ENCODE measurements around the gene ESPNL. TPM values are rescaled to one million over a fixed set of nuclear protein-coding genes. Genes with fewer than 3 reads are reported as not detected.
"Not testable (repeated sequence)": the region's sequence is repeated elsewhere in the genome, so short reads cannot be mapped to it uniquely, and the experiment has no call there.

The ESPNL gene
- total RNA-seq, 1 donor from 2014 or later: under 0.01 TPM

DNA sequence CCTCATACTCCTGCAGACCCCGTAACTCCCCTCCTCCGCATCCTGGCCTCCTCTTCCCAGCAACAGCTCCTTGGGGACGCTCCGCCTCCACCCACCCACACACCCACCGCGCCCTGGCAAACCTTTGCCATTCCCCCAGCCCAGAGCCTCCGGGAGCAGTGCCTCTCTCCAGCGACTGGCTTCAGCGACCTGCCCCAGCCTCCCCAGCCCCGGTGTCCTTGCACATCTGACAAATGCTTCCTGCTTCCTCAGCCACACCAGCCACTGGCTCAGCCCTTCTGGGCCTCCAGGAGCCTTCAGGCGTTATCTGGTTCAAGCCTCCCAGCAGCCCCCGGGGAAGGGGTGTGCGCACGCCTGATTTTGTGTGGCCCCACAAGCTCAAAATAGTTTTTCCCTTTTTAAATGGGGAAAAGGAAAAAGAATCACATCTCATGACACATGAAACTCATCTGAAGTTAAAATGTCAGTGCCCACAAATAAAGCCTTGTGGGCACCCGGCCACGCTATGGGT, 14.2 kb downstream of the ESPNL start:
- no peak for DNase-seq (ENCODE audit: low read depth, low spot score)

DNA sequence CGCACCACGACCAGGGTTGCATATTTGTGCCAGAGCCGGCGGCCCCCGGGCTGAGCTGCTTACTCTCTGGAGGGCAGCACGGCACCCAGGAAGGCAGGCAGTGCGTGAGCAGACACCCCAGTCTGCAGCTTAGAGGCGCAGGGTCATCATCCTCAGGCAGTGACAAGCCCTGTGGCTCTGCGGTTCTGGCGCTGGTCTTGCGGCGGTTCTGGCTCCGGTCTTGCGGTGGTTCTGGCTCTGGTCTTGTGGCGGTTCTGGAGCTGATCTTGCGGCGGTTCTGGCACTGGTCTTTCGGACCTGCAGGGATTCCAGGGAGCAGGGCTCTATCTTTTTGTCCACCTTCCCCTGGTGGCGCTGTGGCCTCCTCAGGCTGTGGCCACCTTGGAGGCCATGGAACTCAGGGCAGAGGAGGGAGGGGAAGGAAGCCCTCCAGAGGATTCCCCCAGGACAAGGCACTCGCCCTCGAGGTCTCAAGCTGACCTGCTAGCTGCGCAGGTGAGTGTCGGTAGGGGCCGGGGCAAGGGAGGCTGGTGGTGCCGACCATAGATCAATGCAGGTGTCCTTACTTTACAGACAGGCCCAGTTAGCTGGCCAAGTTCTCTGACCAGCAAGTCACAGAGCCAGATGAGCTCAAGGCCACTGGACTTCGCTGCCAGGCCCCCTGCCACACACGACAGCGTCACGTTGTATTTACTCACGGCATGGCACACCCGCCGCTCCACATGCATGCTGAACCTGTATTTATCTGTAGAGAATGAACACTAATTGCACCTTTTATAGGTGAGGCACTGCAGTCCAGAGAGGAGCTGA, 14.9 kb downstream of the ESPNL start:
- no peak for DNase-seq (ENCODE audit: low read depth, low spot score)

DNA sequence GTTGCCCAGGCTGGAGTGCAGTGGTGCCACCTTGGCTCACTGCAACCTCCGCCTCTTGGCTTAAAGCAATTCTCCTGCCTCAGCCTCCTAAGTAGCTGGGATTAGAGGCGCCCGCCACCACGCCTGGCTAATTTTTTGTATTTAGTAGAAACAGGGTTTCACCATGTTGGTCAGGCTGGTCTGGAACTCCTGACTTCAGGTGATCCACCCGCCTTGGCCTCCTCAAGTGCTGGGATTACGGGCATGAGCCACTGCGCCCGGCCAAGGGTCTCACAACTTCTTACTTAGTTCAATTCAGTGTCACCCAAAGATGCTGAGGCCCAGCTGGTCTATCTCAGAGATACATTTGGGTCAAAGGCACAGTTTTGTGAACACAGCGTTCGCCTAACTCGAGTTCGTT, 15.6 kb downstream of the ESPNL start:
- not testable (repeated sequence) for DNase-seq (ENCODE audit: low read depth, low spot score)

GRCh38 chr2:238116298-238117198, 16.4 kb downstream of the ESPNL start:
- no peak for DNase-seq (ENCODE audit: low read depth, low spot score)

GRCh38 chr2:238117199-238118154, 17.3 kb downstream of the ESPNL start:
- DNase-seq (ENCODE audit: low read depth, low spot score): no peak

GRCh38 chr2:238119756-238120462, 19.8 kb downstream of the ESPNL start:
- no peak for DNase-seq (ENCODE audit: low read depth, low spot score)

GRCh38 chr2:238120463-238121298, 20.5 kb downstream of the ESPNL start:
- DNase-seq (ENCODE audit: low read depth, low spot score): no peak

DNA sequence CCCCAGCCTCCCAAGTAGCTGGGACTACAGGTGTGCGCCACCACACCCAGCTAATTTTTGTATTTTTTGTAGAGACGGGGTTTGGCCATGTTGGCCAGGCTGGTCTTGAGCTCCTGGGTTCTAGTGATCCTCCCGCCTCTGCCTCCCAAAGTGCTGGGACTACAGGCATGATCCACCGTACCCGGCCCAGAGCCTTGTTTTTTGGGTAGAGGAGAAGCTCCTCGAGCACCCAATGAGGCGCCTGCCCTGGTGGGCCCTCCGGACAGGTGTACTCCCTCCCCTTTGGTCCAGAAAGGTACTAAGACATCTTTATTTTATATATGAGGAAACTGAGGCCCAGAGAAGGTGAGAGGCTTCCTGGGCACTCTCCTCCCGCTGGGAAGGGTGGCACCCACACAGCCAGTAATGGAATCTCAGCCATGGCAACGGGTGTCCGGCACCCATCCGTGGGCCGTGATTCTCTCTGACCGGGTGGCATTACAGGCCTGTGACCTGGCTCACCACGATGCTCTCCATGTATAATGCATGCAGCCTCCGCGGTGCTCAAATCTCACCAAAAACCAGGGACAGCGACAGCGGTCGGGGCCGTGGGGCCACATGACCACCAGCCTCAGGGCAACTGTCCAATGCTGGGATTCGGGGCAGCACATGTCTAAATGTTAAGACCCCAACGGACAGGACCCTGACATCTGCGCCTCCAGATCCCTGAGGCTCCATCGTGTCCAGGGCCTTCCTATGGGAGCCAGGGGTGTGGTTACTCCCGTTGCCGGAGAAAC, 21.6 kb downstream of the ESPNL start:
- no peak for DNase-seq (ENCODE audit: low read depth, low spot score)

DNA sequence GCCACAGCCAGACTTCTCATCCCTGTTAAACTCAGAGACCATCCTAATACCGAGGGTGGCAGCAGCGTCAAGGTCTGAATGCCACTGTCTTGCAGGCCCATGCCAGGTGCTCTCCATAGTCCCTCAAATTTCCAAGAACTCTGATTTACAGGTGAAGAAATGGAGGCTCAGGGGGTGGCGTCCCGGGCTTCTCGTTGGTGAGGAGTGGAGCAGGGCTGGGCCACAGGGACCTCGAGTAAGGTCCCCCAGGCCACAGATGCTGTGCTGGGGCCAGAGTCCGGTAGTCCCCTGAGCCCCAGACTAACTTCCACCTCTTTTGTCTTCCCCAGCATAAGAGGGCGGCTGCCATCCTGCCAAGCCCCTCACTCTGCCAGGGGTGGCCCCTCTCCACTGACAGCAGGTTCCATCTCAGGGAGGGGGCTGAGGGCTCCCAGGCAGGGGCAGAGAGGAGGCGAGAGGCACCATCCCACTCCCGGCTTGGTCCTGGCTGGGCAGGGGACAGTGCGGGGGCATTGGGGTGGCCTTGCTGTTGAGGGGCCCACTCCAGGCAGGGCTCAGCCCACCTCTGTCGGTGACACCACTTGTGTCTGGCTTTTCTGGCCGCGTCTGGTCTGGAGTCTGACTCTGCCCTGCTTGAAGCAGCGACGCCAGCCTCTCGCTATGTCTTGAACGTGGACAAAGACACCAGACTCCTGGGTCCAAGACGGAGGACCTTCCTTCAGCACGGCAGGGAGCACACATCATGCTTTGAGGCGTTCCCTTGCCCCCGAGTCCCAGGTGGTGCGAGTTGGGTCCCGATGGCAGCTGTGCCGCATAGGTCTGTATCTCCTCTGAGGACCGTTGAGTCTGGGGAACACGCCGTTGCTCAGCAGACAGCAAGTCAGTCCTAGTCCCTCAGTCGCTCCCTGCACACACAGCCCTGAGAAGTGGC, 22.4 kb downstream of the ESPNL start:
- DNase-seq (ENCODE audit: low read depth, low spot score): no peak

- DNase-seq (ENCODE audit: low read depth, low spot score): no peak
Measured at GRCh38 chr2:238123218-238123971, 23.3 kb downstream of the ESPNL start.

GRCh38 chr2:238123991-238124470, 23.9 kb downstream of the ESPNL start:
- DNase-seq (ENCODE audit: low read depth, low spot score): no peak

GRCh38 chr2:238124488-238125126, 24.5 kb downstream of the ESPNL start:
- no peak for DNase-seq (ENCODE audit: low read depth, low spot score)

DNA sequence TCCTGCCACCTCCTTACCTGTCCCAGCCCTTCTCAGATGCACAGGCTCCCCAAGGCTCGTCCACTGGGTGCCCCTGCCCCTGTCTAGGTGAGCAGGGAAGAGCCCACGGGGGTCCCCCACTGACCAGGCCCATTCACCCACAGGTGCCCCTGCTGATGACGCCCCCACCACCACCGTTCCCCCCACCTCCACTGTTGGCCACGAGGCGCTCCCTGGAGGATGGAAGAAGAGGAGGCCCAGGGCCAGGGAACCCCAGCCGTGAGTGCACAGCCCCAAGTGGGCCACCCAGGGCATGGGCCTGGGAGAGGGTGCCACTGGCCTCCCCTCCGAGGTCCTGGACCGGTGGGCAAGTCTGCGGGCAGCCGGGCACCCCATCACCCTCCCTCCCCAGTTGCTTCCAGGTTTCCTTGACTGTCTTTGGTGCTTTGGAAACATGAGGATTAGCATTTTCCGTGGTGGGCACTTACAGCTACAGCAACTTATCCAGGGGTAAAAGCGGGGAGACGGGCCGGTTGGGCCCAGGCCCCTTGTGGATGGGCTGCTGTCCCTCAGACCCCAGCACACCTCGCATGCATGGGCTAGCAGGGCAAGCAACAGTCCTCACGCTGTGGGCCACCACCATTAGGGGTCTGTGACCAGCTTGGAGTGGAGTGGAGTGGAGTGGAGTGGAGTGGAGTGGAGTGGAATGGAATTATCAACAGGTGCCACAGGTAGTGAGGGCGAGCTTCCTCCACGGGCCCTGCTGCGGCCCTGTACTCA, 25.2 kb downstream of the ESPNL start:
- DNase-seq (ENCODE audit: low read depth, low spot score): no peak

- DNase-seq (ENCODE audit: low read depth, low spot score): no peak
Measured at GRCh38 chr2:238126338-238126737, 26.2 kb downstream of the ESPNL start.

DNA sequence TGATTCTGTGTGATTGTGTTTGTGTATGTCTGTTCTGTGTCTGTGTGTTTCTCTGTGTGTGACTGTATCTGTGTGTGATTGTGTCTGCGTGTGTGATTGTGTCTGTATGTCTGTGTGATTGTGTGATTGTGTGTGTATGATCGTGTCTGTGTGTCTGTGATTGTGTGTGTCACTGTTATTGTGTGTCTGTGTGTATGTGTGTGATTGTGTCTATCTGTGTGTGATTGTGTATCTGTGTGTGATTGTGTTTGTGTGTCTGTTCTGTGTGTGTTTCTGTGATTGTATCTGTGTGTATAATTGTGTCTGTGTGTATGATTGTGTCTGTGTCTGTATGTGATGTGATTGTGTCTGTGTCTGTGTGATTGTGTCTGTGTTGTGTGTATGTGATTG, 26.6 kb downstream of the ESPNL start:
- no peak for DNase-seq (ENCODE audit: low read depth, low spot score)
